Cerebellar nuclear complex (tissue), 1 donor: ENCODE results near the gene CRYGD.
"Not testable (repeated sequence)": the region's sequence is repeated elsewhere in the genome, so short reads cannot be mapped to it uniquely, and the experiment has no call there.

Experiments used
- DNase-seq, 2 experiments: peaks; one replicate each; lab custom pipeline; 2025; lab: John Stamatoyannopoulos, UW

CRYGD gene

DNA sequence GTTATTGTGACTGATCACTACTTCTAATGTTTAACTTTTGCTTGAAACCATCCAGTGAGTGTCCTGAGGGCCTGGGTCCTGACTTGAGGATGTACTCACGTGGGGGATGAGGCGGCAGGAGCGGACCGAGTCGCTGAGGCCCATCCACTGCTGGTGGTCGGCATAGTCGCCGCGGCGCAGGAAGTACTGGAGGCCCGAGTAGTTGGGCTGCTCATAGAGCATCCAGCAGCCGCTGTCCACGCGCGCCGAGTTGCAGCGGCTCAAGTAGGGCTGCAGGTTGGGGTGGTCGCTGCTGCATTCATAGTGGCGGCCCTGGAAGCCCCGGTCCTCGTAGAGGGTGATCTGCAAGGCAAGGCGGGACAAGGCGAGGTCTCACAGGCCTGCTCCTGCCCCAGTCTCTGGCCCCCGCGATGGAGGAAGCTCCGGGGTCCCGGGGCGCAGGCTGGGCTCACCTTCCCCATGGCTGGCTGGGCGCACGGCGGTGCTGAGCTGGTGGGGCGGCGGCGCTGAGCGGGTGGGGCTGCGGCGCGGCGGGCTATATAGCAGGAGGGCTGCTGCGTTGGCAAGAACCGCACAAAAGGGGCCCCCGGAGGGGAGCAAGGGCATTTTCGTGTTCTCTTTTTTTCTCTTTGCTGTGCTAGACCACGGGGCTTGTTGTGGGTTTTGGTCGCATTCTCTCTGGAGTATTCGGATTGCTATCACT, at the start of gene CRYGD:
Gene CRYGD, minus strand, starts transcription at position 512 of the 703 bp plus-strand sequence. Its CDS starts 51 bp downstream, at position 461.
- not testable (repeated sequence) for DNase-seq

DNA sequence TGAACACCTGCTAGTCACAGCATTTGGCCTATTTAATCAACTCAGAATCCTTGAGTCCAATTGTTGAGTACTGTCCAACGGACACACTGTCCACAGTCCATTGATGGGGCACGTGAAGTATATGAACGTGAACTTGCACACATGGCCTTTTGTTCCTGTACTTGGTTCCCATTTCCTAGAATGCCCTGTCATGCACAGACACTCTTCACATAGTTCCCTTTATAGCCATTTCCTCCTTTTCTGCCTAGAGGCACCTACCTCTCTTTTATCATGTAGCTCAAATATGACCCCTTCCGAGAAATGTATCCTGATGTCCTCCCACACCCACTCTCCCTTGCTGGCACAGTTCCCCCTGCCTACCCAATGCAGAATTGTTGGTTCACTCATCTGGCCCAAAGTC, 47.8 kb upstream of the CRYGD start:
- no peak for DNase-seq

DNA sequence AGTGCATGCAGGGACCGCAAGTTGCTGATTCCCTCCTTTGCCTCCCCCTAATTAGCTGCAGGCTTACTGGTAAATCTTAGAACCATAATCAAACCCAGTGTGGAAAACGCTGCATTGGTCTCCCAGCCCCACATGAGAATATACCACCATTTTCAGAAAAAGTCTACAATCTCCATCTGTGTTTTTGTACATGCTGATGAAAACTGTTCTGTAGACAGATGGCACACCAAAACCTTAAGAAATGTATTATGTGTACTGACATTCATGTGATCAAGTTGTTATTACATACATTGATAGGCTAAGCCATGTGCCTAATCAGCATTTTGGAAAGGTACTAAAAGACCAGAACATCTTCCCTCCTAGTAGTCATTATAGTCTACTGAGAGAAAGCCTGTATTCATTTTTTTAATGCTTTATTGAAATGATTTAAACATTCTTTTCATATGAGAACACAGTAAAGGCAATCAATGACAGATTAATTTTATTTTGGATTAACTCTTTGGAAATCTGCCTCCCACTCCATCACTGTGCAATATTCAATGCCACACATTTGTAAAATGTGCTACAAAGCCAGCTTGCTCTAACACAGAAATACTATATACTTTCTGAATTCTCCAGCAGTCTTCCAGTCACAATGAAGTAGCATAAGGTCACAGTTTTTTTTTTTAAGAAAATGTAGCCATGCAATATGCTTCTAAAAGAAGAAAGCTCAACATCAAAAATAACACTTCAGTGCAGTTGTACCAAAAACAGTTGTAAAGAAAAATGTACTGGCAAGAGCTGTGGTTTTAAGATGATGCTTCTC, 40.8 kb upstream of the CRYGD start:
- no peak for DNase-seq

DNA sequence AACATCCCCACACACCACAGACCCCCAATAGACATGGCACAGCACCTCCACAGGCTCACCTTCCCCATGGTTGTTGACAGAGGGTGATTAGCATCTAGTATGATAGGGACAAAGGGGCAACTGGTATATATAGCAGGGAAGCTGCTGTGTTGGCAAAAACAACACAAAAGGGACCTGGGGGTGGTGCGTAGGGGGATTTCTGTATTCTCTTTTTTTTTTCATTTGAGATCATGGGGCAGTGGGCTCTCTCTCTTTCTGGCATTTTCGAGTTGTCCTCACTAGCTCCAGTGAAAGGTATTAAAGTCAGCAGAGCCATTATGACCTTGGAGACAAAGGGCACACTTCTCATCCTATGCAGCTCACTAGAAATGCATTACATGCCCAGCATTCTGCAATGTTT, 39.2 kb upstream of the CRYGD start, which contains the start of gene CRYGA:
Gene CRYGA, minus strand, starts transcription at position 101 of the 400 bp plus-strand sequence. Its CDS starts 33 bp downstream, at position 68.
- DNase-seq, result no peak

DNA sequence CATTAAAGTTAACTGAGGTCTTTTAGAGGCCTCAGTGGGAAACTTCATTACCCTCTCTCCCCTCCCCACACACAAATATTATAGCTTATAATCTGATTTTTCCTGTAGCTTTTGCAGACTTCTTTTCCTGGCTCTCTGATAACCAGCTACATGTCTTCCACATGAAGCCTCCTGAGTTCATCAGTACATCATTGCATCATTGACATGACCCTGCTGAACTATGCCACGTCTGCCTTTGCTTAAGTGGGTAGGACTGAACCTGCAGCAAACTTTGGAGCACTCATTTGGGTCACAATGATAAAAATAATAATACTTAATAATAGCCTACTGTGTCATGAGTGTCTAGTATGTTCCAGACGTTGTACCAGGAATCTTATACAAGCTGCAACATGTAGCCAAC, 32.1 kb upstream of the CRYGD start:
- DNase-seq, result no peak

DNA sequence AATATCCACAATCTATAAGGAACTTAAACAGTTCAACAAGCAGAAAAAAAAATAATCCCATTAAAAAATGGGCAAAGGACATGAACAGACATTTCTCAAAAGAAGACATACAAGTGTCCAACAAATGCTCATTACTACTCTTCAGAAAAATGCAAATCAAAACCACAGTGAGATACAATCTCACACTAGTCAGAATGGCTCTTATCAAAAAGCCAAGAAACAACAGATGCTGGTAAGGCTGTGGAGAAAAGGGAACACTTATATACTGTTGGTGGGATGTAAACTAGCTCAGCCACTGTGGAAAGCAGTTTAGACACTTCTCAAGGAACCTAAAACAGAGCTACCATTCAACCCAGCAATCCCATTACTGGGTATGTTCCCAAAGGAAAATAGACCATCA, 28.8 kb upstream of the CRYGD start:
- DNase-seq, result no peak

DNA sequence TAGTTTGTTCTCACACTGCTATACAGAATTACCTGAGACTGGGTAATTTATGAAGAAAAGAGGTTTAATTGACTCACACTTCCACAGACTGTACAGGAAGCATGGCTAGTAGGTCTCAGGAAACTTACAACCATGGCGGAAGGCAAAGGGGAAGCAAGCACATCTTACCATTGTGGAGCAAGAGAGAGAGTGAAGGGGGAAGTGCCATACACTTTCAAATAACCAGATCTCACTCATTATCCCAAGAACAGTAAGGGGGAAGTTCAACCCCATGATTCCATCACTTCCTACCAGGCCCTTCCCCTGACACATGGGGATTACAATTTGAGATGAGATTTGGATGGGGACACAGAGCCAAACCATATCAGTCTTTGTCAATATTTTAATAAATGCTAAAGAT, 26.6 kb upstream of the CRYGD start:
- DNase-seq, result no peak

GRCh38 chr2:208150094-208150493, 25.8 kb upstream of the CRYGD start:
- DNase-seq, result no peak

DNA sequence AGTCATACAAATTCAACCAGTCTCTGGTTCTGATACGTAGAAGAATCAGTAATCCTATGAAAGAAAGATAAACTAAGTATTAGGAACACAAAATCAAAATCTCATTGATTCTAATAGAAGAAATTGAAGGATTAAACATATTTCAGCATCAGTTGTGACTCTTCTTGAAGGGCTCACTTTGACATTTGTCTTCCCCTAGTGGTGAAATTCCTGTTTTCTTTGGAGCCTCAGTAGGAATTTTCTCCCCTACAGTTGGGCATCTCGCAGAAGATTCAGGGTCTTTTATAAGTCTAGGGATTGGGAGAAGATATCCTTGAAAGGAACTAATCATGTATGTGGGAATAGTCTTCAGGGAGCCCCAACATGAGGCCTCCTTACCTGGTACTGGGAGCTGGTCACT, 24.5 kb upstream of the CRYGD start:
- DNase-seq, result no peak

GRCh38 chr2:208147759-208148158, 23.4 kb upstream of the CRYGD start:
- DNase-seq, result no peak

DNA sequence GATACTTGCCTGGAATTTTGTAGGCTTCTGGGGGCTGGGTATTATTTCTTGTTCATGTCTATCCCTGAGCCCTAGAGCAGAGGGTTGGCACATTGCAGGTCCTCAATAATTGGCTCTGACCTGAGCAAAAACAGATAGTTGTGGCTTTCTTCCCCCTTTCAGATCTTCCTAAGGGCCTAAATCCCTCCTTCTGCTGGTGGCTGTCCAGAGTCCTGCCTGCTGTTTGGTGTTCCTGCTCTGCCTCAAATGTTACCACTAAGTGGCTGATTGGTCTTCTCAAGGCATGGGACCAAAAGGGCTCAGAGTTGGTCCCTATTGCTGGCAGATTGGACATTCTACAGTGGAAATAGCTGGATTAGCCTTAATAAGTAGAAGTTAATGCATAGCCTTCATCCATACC, 22.7 kb upstream of the CRYGD start:
- no peak for DNase-seq

GRCh38 chr2:208146006-208146405, 21.7 kb upstream of the CRYGD start, which contains the start of gene CRYGB:
Gene CRYGB (minus strand): TSS chr2:208146158. CDS start chr2:208146120, 38 bp downstream.
- DNase-seq, result no peak

DNA sequence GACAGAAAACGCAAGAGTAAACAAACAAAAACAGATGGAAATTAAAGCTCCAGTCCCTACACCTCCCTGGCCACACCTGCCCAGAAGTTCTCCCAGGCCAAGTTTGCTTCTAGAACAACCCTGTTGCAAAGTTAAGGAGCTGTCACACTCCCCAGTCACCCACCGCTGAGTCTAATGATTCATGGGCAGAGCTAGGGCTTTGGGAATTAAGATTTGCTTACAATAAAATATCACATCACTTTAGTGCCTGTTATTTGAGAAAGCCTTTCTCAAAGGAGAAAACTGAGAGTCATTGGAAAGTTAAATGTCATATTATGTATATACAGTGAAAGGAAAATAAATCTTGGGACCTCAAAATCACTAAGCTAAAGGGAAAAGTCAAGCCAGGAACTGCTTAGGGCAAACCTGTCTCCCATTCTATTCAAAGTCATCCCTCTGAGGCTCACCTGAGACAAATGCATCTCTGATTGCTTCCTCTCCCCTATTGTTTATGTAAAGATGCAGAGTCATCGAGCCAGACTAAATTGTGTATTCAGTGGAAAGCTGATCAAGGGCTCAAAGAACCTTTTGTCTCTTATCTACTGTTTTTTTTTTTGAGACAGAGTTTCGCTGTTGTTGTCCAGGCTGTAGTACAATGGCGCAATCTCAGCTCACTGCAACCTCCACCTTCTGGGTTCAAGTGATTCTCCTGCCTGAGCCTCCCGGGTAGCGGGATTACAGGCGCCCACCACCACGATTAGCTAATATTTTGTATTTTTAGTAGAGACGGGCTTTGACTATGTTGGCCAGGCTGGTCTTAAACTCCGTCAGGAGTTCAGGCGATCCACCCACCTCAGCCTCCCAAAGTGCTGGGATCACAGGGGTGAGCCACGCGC, 18.8 kb upstream of the CRYGD start:
- no peak for DNase-seq

DNA sequence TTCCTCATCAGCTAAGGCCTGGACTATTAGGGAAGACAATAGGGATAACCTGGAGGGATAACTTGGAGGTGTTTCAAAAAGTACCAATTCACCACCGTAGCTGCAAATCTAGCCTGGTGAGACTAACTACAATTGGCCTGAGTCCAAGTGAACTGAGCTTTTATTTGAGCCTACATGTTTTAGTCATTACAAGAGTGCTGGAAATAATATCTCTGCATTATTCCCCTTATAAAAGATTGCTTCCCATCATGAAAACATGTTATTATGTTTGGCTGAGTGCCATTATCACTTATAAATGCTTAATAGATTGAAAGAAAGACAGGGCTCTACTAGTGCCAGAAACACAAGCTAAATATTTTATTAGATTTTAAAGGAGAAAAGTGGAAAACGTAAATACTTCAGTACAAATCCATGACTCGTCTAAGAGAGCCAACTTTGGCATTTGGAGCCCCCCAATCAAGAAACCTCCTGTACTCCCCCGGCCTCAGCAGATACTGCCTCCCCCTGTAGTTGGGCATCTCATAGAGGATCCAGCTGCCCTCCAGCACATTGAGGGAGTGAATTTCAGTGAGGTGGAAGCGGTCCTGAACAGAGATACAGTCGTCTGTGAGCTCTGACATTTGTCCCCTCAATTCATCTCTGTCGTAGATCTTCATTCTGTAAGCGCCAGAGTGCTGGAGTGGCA, 18.1 kb upstream of the CRYGD start:
- no peak for DNase-seq

GRCh38 chr2:208139447-208139846, 15.1 kb upstream of the CRYGD start:
- DNase-seq, result no peak

- not testable (repeated sequence) for DNase-seq
These were observed 14.0 kb upstream of the CRYGD start for GRCh38 chr2:208138334-208138733.

GRCh38 chr2:208136716-208137094, 12.4 kb upstream of the CRYGD start:
- DNase-seq, result no peak

GRCh38 chr2:208135794-208136715, 11.7 kb upstream of the CRYGD start:
- DNase-seq, result no peak

GRCh38 chr2:208134928-208135586, 10.7 kb upstream of the CRYGD start:
- DNase-seq, result no peak

DNA sequence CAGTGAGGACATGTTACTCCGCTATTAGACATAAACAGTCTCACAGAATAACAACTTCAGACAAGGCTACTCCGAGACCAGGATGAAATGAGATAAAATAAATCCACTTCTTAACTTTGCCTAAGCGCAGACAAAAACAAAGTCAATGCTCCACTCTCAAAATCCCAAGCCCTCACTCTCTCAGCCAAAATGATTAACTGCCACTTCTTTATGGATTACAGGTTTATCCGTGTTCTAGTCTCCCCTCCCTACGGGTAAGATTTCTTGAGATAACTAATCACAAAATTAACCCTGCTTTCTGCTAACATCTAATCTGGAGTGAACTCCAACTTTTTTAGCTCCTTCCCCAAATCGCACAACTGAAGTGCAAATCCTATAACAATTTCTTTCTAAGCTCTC, 6.4 kb upstream of the CRYGD start:
- no peak for DNase-seq
